NT2/D1 (cell line): ENCODE results near the gene HJURP.

Experiments used
- SUZ12 ChIP-seq: IDR thresholded peaks from 2 replicates; pipeline ENCODE4 v1.6.1; 2011; ENCODE audit not compliant: insufficient read length, insufficient read depth; ENCODE audit errors: extremely low read depth
- YY1 ChIP-seq: IDR thresholded peaks from 2 replicates; pipeline ENCODE4 v1.6.1; 2011; ENCODE audit not compliant: insufficient read length, insufficient read depth
- ZNF274 ChIP-seq: IDR thresholded peaks from 2 replicates; pipeline ENCODE4 v1.6.1; 2011; ENCODE audit warnings: mild to moderate bottlenecking, low read depth, low read length

DNA sequence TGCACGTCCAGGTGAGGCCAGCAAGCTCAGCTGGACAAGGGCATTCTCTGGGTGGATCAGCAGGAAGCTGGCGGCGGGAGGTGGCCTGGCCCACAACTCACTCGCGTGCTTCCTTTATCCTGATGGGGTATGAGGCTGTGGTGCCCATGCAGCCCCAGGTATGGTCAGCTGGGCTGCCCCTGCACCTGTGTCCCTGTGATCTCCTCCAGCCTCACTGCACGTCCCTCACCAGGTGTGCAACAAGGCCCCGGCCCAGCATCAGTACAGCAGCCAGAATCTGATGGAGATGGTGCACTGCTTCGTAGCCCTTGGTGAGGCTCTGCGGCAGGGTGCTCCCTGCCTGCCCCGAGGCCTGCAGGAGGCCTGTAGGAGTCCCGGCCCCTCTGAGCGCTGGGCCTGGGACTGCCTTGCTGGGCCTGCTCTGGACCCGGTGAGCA is 58.6 kb downstream of the HJURP start:
- TF ChIP-seq ZNF274 (no peak), YY1 (no peak), SUZ12 (no peak)
